A673 (cell line): Measurements from ENCODE around the gene HERPUD2.

Experiments used
- CTCF ChIP-seq: fragments of 300-800, 200-600 bp; sonication (generic); conservative IDR thresholded peaks from 2 replicates; pipeline ENCODE4 v1.5.1; 2017; ENCODE audit warnings: low read depth, mild to moderate bottlenecking, antibody characterized with exemption, low read length, moderate library complexity, mixed read lengths
- EZH2 ChIP-seq: fragments of 200-600 bp; sonication (generic); IDR thresholded peaks from 2 replicates; pipeline ENCODE4 v1.6.1; 2017; ENCODE audit warnings: borderline replicate concordance, low read depth, mild to moderate bottlenecking, mixed read lengths, antibody characterized with exemption, low read length; ENCODE audit not compliant: poor library complexity, severe bottlenecking

- no peak for TF ChIP-seq CTCF
- no peak for TF ChIP-seq EZH2
Observed at GRCh38 chr7:35736725-35737124, 41.8 kb upstream of the HERPUD2 start.
